ENCODE results near the gene PGAM2.

Gene PGAM2

GRCh38 chr7:44066494-44067063 is 1.2 kb upstream of the PGAM2 start:
- Histone ChIP-seq H3K4me3 (ENCODE audit: low read length) (peak overlapping the region; percentile 43; the same call in 1 of the 2 replicates), H3K27ac (ENCODE audit: low read length) (no peak overlapping the region), H3K27me3 (ENCODE audit: insufficient read depth, low read length) (peaks cover 27% of the 10 kb centered on the region; the same call in 1 of the 2 replicates), H3K9ac (ENCODE audit: low read depth, low read length) (no peak overlapping the region), H3K4me1 (ENCODE audit: insufficient read depth, low read length) (peaks cover 13% of the 10 kb centered on the region; the same call in 1 of the 2 replicates), H3K36me3 (ENCODE audit: insufficient read depth, low read depth, low read length) (peaks cover 7% of the 10 kb centered on the region), H3K9me3 (ENCODE audit: insufficient read depth, low read depth, low read length) (no peaks in the 10 kb centered on the region)

- Histone ChIP-seq H3K4me1 (ENCODE audit: insufficient read depth, low read length) (peaks cover 13% of the 10 kb centered on the region; the same call in 1 of the 2 replicates), H3K27me3 (ENCODE audit: insufficient read depth, low read length) (peaks cover 27% of the 10 kb centered on the region; the same call in 1 of the 2 replicates), H3K27ac (ENCODE audit: low read length) (no peak overlapping the region), H3K9me3 (ENCODE audit: insufficient read depth, low read depth, low read length) (no peaks in the 10 kb centered on the region), H3K4me3 (ENCODE audit: low read length) (peak overlapping the region; percentile 43; the same call in 1 of the 2 replicates), H3K36me3 (ENCODE audit: insufficient read depth, low read depth, low read length) (peaks cover 12% of the 10 kb centered on the region), H3K9ac (ENCODE audit: low read depth, low read length) (no peak overlapping the region; the same call in 1 of the 2 replicates)
Observed at GRCh38 chr7:44066111-44066460, 719 bp upstream of the PGAM2 start.

DNA sequence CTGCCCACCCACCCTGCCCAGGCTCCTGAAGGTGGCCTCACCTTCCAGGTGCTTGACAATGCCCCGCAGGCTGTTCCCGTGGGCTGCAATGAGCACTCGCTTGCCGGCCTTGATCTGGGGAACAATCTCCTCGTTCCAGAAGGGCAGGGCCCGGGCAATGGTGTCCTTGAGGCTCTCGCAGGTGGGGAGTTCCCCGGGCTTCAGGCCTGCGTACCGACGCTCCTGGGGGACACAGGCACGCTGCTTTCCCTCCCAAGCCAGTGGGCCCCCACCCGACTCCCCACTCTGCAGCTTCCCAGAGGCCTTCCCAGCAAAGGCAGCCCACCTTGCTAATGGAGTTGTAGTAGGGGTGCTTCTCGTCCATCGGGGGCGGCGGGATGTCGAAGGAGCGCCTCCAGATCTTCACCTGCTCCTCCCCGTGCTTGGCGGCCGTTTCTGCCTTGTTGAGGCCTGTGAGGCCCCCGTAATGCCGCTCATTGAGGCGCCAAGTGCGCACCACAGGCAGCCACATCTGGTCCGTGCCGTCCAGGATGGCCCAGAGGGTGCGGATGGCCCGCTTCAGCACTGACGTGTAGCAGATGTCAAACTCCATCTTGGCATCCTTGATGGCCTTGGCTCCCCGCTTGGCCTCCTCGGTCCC is 456 bp downstream of the PGAM2 start:
- Histone ChIP-seq H3K27ac (ENCODE audit: low read length) (no peak overlapping the region), H3K36me3 (ENCODE audit: insufficient read depth, low read depth, low read length) (peaks cover 24% of the 10 kb centered on the region), H3K9ac (ENCODE audit: low read depth, low read length) (no peak overlapping the region; the same call in 1 of the 2 replicates), H3K27me3 (ENCODE audit: insufficient read depth, low read length) (peaks cover 27% of the 10 kb centered on the region; the same call in 1 of the 2 replicates), H3K4me1 (ENCODE audit: insufficient read depth, low read length) (peaks cover 13% of the 10 kb centered on the region; the same call in 1 of the 2 replicates), H3K9me3 (ENCODE audit: insufficient read depth, low read depth, low read length) (no peaks in the 10 kb centered on the region), H3K4me3 (ENCODE audit: low read length) (peak overlapping the region; percentile 43; the same call in 1 of the 2 replicates)

DNA sequence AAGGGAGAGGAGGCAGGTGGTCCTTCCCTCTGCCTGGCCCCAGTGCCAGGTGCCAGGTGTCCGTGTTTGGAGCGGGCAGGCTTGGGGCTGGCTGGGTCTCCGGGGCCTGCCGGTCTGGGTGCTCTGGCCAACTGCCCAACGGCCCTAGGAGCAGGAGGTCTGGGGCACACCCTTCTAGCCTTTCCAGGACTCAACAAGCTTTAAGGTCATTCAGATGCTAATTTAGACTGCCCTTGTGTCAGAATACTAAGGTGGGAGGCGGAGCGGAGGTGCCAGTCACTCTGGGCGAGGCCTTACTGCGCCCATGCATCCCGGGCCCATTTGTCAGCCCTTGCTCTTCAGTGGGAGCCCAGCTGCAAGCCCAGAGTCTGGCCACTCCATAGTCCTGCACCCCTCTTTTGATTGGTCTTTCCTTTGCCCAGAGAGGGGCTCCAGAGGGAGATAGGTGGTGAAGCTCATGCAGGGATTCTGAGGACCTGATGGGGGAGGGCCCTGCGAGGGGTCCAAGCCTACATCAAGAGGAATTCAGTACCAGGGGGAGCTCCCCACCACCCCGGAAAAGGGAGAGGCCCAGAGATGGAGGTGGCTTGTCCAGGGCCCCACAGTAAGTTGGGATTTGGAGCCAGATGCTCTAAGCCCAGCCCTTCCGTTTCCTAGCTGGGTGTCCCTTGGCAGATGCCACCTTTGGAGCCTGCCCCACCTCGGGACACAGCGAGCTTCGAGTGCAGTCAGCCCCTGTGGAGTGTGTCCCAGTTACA is 1.3 kb downstream of the PGAM2 start:
- peaks cover 13% of the 10 kb centered on the region; the same call in 1 of the 2 replicates for H3K4me1 ChIP-seq (ENCODE audit: insufficient read depth, low read length)
- no peak overlapping the region; the same call in 1 of the 2 replicates for H3K9ac ChIP-seq (ENCODE audit: low read depth, low read length)
- peak overlapping the region; percentile 46; the same call in 1 of the 2 replicates for H3K4me3 ChIP-seq (ENCODE audit: low read length)
- H3K27ac ChIP-seq (ENCODE audit: low read length): no peak overlapping the region
- peaks cover 32% of the 10 kb centered on the region for H3K36me3 ChIP-seq (ENCODE audit: insufficient read depth, low read depth, low read length)
- no peaks in the 10 kb centered on the region for H3K9me3 ChIP-seq (ENCODE audit: insufficient read depth, low read depth, low read length)
- peaks cover 24% of the 10 kb centered on the region; the same call in 1 of the 2 replicates for H3K27me3 ChIP-seq (ENCODE audit: insufficient read depth, low read length)

GRCh38 chr7:44063547-44063893 is 1.8 kb downstream of the PGAM2 start:
- H3K27ac ChIP-seq (ENCODE audit: low read length): no peak overlapping the region
- no peak overlapping the region; the same call in 1 of the 2 replicates for H3K9ac ChIP-seq (ENCODE audit: low read depth, low read length)
- peaks cover 13% of the 10 kb centered on the region; the same call in 1 of the 2 replicates for H3K4me1 ChIP-seq (ENCODE audit: insufficient read depth, low read length)
- peak overlapping the region; percentile 46; the same call in 1 of the 2 replicates for H3K4me3 ChIP-seq (ENCODE audit: low read length)
- H3K9me3 ChIP-seq (ENCODE audit: insufficient read depth, low read depth, low read length): no peaks in the 10 kb centered on the region
- peaks cover 19% of the 10 kb centered on the region; the same call in 1 of the 2 replicates for H3K27me3 ChIP-seq (ENCODE audit: insufficient read depth, low read length)
- peaks cover 38% of the 10 kb centered on the region for H3K36me3 ChIP-seq (ENCODE audit: insufficient read depth, low read depth, low read length)

GRCh38 chr7:44062903-44063295 is 2.5 kb downstream of the PGAM2 start:
- Histone ChIP-seq H3K9me3 (ENCODE audit: insufficient read depth, low read depth, low read length) (no peaks in the 10 kb centered on the region), H3K4me3 (ENCODE audit: low read length) (no peak overlapping the region), H3K36me3 (ENCODE audit: insufficient read depth, low read depth, low read length) (peaks cover 44% of the 10 kb centered on the region), H3K9ac (ENCODE audit: low read depth, low read length) (no peak overlapping the region), H3K4me1 (ENCODE audit: insufficient read depth, low read length) (peaks cover 13% of the 10 kb centered on the region; the same call in 1 of the 2 replicates), H3K27ac (ENCODE audit: low read length) (no peak overlapping the region), H3K27me3 (ENCODE audit: insufficient read depth, low read length) (peaks cover 13% of the 10 kb centered on the region; the same call in 1 of the 2 replicates)

DNA sequence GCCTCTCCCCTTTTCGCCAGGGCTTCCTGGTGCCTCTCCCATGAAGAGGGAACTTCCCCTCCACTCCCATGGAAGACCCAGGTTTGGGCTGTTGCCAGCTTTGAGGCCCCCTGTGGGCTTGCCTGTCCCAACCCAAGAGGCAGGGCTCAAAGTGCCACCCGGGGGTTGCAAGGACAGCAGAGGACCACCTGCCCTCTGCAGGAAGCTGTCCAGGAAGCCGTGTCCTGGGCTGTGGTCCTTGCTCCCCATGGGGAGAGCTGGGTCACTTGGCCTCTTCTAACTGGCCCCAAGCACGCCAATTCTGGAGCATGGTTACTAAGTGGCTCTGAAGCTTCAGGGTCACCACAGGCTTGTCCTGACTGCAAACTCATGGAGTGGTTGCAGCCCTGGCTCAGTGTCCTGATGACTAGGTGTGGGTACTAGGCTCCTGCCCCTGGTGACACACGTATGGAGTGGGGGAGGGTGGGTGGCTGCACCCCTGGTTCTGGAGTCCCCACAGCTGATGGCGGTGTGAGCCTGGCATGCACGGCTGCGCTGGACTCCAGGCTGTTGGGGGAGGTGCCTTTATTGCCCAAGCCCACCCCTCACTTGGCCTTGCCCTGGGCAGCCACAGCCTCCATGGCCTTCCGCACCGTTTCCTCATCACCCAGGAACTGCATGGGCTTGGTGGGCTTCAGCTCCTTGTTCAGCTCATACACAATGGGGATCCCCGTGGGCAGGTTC is 3.0 kb downstream of the PGAM2 start:
- Histone ChIP-seq H3K27ac (ENCODE audit: low read length) (no peak overlapping the region), H3K9me3 (ENCODE audit: insufficient read depth, low read depth, low read length) (no peaks in the 10 kb centered on the region), H3K36me3 (ENCODE audit: insufficient read depth, low read depth, low read length) (peaks cover 50% of the 10 kb centered on the region), H3K9ac (ENCODE audit: low read depth, low read length) (no peak overlapping the region), H3K27me3 (ENCODE audit: insufficient read depth, low read length) (peaks cover 7% of the 10 kb centered on the region; the same call in 1 of the 2 replicates), H3K4me3 (ENCODE audit: low read length) (no peak overlapping the region), H3K4me1 (ENCODE audit: insufficient read depth, low read length) (peaks cover 13% of the 10 kb centered on the region; the same call in 1 of the 2 replicates)

DNA sequence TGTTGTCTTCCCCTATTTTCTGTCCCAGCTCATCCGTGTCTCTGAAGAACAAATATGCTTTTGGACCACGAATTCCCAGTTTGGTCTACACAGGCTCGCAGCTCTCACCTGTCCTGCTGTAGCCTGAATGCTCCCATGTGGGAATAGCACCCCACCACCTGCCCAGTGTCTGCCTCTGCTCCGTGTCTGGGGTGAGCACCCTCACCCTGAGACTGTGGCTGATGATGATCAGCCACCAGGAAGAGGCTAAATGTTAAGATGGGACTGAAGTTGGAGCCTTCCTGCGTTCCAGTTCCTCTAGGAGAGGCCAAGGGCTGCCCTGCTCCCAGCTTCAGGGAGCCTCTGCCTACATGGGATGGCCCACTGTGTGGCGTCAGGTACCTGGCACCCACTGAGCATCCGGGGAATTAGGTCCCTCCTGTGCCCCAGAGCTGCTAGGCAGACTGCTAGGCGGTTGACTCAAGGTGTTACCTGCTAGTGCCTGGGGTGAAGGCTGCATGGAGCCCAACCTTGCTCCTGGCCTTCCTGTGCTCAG is 3.7 kb downstream of the PGAM2 start:
- peaks cover 13% of the 10 kb centered on the region; the same call in 1 of the 2 replicates for H3K4me1 ChIP-seq (ENCODE audit: insufficient read depth, low read length)
- H3K36me3 ChIP-seq (ENCODE audit: insufficient read depth, low read depth, low read length): peaks cover 56% of the 10 kb centered on the region
- no peak overlapping the region for H3K27ac ChIP-seq (ENCODE audit: low read length)
- no peak overlapping the region for H3K4me3 ChIP-seq (ENCODE audit: low read length)
- no peaks in the 10 kb centered on the region for H3K9me3 ChIP-seq (ENCODE audit: insufficient read depth, low read depth, low read length)
- H3K9ac ChIP-seq (ENCODE audit: low read depth, low read length): no peak overlapping the region
- H3K27me3 ChIP-seq (ENCODE audit: insufficient read depth, low read length): peaks cover 1% of the 10 kb centered on the region; the same call in 1 of the 2 replicates

DNA sequence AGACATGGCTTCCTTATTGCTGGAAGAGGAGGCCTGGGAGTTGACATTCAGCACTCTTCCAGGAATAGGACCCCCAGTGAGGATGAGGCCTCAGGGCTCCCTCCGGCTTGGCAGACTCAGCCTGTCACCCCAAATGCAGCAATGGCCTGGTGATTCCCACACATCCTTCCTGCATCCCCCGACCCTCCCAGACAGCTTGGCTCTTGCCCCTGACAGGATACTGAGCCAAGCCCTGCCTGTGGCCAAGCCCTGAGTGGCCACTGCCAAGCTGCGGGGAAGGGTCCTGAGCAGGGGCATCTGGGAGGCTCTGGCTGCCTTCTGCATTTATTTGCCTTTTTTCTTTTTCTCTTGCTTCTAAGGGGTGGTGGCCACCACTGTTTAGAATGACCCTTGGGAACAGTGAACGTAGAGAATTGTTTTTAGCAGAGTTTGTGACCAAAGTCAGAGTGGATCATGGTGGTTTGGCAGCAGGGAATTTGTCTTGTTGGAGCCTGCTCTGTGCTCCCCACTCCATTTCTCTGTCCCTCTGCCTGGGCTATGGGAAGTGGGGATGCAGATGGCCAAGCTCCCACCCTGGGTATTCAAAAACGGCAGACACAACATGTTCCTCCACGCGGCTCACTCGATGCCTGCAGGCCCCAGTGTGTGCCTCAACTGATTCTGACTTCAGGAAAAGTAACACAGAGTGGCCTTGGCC is 4.3 kb downstream of the PGAM2 start:
- Histone ChIP-seq H3K36me3 (ENCODE audit: insufficient read depth, low read depth, low read length) (peaks cover 62% of the 10 kb centered on the region), H3K4me3 (ENCODE audit: low read length) (no peak overlapping the region), H3K9me3 (ENCODE audit: insufficient read depth, low read depth, low read length) (no peaks in the 10 kb centered on the region), H3K4me1 (ENCODE audit: insufficient read depth, low read length) (peaks cover 10% of the 10 kb centered on the region; the same call in 1 of the 2 replicates), H3K9ac (ENCODE audit: low read depth, low read length) (no peak overlapping the region), H3K27ac (ENCODE audit: low read length) (no peak overlapping the region), H3K27me3 (ENCODE audit: insufficient read depth, low read length) (no peaks in the 10 kb centered on the region)

- H3K36me3 ChIP-seq (ENCODE audit: insufficient read depth, low read depth, low read length): peaks cover 64% of the 10 kb centered on the region
Observed at GRCh38 chr7:44060091-44060947, 5.0 kb downstream of the PGAM2 start.

More at GRCh38 chr7:44060091-44060947, 5.0 kb downstream of the PGAM2 start:
- no peaks in the 10 kb centered on the region for H3K9me3 ChIP-seq (ENCODE audit: insufficient read depth, low read depth, low read length)
- peaks cover 3% of the 10 kb centered on the region; the same call in 1 of the 2 replicates for H3K4me1 ChIP-seq (ENCODE audit: insufficient read depth, low read length)
- no peak overlapping the region for H3K9ac ChIP-seq (ENCODE audit: low read depth, low read length)
- no peaks in the 10 kb centered on the region for H3K27me3 ChIP-seq (ENCODE audit: insufficient read depth, low read length)
- no peak overlapping the region for H3K27ac ChIP-seq (ENCODE audit: low read length)
- no peak overlapping the region for H3K4me3 ChIP-seq (ENCODE audit: low read length)
